PFSK-1 (cell line): ENCODE results near the gene PFKFB3.

ENCODE experiments used
- FOXP2 ChIP-seq: optimal IDR thresholded peaks from 2 replicates; pipeline ENCODE3; 2011; ENCODE audit warnings: borderline replicate concordance, control low read depth, inconsistent platforms; ENCODE audit not compliant: insufficient read depth; ENCODE audit errors: extremely low read length, extremely low read depth
- POLR2AphosphoS5 ChIP-seq: IDR thresholded peaks from 2 replicates; pipeline ENCODE4 v1.6.1; 2012; ENCODE audit warnings: low read depth, mild to moderate bottlenecking, control low read depth, low read length, moderate library complexity
- SIN3A ChIP-seq: IDR thresholded peaks from 2 replicates; pipeline ENCODE4 v1.6.1; 2012; ENCODE audit warnings: mild to moderate bottlenecking, low read length, moderate library complexity, borderline replicate concordance; ENCODE audit not compliant: insufficient read depth
- TAF1 ChIP-seq: IDR thresholded peaks from 2 replicates; pipeline ENCODE4 v1.6.1; 2012; ENCODE audit warnings: low read length, control low read depth, borderline replicate concordance; ENCODE audit not compliant: insufficient read depth
- TF ChIP-seq, protein P1 (sequence below), 2 experiments: IDR thresholded peaks; 2 replicates each; pipeline versions ENCODE4 v1.6.1 to v1.8.0; 2011 to 2012; ENCODE audit warnings: low read depth in 2 of 2, low read length in 2 of 2, control low read depth in 1 of 2, inconsistent platforms in 1 of 2, mild to moderate bottlenecking in 1 of 2, moderate library complexity in 1 of 2; ENCODE audit not compliant: insufficient read depth in 1 of 2

Gene PFKFB3

GRCh38 chr10:6221192-6221940 lies 18.6 kb downstream of the PFKFB3 start:
- no peak for TF ChIP-seq FOXP2
- no peak for TF ChIP-seq SIN3A
- TF ChIP-seq, protein P1, sequence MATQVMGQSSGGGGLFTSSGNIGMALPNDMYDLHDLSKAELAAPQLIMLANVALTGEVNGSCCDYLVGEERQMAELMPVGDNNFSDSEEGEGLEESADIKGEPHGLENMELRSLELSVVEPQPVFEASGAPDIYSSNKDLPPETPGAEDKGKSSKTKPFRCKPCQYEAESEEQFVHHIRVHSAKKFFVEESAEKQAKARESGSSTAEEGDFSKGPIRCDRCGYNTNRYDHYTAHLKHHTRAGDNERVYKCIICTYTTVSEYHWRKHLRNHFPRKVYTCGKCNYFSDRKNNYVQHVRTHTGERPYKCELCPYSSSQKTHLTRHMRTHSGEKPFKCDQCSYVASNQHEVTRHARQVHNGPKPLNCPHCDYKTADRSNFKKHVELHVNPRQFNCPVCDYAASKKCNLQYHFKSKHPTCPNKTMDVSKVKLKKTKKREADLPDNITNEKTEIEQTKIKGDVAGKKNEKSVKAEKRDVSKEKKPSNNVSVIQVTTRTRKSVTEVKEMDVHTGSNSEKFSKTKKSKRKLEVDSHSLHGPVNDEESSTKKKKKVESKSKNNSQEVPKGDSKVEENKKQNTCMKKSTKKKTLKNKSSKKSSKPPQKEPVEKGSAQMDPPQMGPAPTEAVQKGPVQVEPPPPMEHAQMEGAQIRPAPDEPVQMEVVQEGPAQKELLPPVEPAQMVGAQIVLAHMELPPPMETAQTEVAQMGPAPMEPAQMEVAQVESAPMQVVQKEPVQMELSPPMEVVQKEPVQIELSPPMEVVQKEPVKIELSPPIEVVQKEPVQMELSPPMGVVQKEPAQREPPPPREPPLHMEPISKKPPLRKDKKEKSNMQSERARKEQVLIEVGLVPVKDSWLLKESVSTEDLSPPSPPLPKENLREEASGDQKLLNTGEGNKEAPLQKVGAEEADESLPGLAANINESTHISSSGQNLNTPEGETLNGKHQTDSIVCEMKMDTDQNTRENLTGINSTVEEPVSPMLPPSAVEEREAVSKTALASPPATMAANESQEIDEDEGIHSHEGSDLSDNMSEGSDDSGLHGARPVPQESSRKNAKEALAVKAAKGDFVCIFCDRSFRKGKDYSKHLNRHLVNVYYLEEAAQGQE (IDR thresholded peaks at IDR 0.05; ENCODE audit: insufficient read depth in 1 of 2, low read depth in 2 of 2, low read length in 2 of 2), result no peak
- no peak for TF ChIP-seq TAF1
- TF ChIP-seq POLR2AphosphoS5, result no peak

DNA sequence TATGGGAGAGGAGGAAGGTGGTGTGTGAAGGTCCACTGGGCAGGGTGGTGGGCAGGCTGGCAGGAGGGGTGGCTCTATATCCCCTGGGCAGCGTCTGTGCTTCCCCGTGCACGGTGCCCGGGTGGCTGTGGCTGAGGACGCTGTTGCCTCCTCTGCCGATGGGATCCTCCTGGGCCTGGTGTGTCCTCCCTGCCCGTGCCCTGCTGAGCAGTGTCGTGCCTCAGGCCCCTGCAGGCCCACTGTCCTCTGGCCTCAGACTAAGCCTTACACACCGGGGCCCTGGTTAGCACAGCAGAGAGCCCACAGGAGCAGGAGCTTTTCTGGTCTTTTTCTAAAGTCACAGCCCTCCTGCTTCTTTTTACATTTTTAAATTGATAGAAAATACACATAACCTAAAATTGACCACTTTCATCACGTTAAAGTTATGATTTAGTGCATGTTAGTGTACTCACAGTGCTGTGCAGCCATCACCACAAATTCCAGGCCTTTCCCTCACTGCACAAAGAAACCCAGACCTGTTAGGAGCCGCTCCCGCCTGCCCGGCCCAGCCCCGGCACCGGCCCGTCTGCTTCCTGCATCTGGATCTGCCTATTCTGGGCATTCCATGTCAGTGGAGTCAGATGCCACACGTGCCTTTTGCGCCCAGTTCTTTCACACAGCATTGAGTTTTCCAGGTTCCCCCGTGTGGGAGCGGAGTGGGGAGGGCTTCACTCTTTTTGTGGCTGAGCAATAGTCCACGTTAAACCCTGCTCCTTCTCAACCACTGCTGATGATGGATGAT lies 19.4 kb downstream of the PFKFB3 start:
- TF ChIP-seq FOXP2, result peak; percentile 9
- no peak for TF ChIP-seq SIN3A
- no peak for TF ChIP-seq TAF1
- TF ChIP-seq POLR2AphosphoS5, result no peak

DNA sequence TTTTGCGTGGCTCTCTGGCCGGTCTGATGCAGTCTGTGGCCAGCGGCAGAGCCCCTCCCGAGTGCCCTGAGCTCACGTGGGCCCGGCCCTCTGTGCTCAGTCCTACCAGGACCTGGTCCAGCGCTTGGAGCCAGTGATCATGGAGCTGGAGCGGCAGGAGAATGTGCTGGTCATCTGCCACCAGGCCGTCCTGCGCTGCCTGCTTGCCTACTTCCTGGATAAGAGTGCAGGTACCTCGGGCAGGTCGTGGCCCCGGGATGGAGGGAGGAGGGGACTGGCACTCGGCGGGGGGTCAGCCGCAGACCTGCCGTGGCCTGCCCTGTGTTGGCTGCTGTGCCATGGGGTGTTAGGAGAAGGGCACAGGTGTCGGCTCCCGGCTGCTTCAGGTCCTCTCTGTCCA lies 20.0 kb downstream of the PFKFB3 start:
- TF ChIP-seq TAF1, result no peak
- no peak for TF ChIP-seq FOXP2
- no peak for TF ChIP-seq SIN3A
- TF ChIP-seq, protein P1 (IDR thresholded peaks at IDR 0.05; ENCODE audit: insufficient read depth in 1 of 2, low read depth in 2 of 2, low read length in 2 of 2), result no peak
- TF ChIP-seq POLR2AphosphoS5, result no peak

DNA sequence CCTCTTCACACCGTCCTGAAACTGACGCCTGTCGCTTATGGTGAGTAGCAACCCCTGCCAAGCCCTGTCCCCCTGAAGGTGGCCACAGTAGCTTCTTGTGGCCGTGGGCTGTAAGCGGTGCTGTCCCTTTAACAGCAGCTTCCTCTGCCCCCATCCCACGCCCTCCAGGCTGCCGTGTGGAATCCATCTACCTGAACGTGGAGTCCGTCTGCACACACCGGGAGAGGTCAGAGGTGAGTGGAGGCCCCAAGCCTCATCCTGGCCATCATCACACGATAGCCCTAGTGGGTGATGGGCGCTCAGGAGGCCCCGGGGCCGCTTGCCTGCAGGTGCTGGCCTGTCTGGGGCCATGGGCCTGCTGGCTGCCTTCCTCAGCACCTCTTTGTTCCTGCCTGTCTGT lies 21.2 kb downstream of the PFKFB3 start:
- TF ChIP-seq FOXP2 (no peak), POLR2AphosphoS5 (no peak), TAF1 (no peak), SIN3A (no peak)
- TF ChIP-seq, protein P1 (IDR thresholded peaks at IDR 0.05; ENCODE audit: insufficient read depth in 1 of 2, low read depth in 2 of 2, low read length in 2 of 2), result no peak

DNA sequence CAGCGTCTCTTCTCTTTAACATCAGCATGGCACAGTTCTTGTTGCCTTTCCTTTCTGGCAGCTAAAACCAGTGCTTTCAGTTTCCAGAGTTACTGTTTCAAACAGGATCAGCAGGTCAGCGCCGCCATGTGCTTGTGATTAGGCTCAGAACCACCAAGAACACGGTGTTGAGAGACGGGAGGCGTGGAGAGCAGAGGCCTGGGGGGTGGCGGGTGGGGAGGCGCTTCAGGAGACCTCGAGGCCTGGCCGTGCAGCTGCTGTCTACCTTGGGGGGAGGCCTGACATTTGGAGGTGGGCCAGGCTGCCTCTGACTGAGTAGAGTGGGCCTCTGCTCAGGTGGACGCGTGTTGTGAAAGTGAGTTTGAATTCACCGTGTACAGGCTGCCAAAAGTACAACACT lies 22.0 kb downstream of the PFKFB3 start:
- TF ChIP-seq, protein P1 (IDR thresholded peaks at IDR 0.05; ENCODE audit: insufficient read depth in 1 of 2, low read depth in 2 of 2, low read length in 2 of 2), result no peak
- TF ChIP-seq SIN3A, result no peak
- TF ChIP-seq TAF1, result no peak
- no peak for TF ChIP-seq POLR2AphosphoS5
- TF ChIP-seq FOXP2, result no peak
